GM21786 (cell line): Measurements from ENCODE around the gene CLASP1.

Source experiments
- ATAC-seq: cut with Tn5 transposase; IDR thresholded peaks from one replicate; pipeline ENCODE4 v1.9.1; 2021; ENCODE audit not compliant: unreplicated experiment

CLASP1 gene

DNA sequence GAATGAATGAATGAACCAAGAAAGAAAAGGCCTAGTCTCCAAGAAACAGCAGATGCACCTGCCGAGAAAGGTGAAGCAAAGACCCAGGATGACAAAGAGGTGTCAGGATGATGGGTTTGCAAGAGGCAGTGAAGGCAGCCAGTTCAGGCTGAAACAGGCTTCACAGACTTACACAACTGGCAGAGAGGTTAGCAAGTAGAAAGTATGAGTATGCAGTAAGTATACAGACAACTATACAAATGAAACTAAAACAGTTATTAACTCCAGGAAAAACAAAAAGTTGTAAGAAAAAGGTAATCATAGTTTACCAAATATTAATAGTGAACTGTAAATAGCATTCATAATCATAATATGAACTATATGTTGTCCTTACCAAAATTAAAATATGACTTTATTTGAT lies 138.4 kb downstream of the CLASP1 start:
- no peak for ATAC-seq

DNA sequence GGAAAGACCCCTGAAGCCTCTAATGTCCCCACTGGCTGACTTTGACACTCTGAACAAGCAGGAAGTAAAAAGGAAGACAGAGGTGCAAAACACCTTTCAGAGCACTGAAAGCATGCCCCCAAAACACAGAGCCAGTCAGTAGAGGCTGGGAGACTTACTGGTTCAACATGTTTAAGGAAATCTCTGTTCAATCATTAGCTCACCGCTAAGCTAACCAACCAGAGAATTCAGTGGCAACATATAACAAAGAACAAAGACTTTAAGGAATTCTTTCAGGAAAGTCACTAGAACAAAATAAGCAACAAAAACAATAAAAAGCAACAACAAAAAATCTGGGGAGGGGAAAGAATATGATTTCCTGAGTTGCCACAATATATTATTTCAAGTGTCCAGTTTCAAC lies 142.6 kb downstream of the CLASP1 start:
- no peak for ATAC-seq

DNA sequence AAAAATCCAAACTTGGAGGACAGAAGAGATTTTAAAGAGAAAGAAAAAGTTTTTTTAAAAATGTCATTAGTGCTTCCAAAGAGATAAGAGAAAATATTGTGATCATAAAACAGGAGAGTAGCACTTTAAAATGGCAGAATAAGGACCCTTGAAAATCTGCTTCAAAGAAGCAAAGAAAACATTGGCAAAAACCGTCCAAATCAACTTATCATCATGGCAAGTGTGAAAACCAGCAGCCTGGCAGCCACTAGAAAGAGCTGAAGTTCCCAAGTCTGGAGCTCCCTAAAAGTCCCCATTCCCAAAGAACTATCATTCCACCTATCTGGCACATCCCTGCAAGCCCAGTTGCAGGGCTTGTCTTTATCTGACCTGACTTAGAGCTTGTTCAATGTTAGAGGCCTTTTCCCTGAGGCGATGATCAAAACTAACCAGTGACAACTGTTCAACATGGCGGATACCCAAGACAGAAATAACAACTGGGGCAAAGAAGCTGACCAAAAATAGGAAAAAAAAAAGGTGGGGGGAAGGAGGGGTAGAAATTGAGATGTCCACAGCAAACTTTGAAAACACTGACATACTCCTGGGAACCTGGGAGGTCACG lies 143.2 kb downstream of the CLASP1 start:
- ATAC-seq = no peak

DNA sequence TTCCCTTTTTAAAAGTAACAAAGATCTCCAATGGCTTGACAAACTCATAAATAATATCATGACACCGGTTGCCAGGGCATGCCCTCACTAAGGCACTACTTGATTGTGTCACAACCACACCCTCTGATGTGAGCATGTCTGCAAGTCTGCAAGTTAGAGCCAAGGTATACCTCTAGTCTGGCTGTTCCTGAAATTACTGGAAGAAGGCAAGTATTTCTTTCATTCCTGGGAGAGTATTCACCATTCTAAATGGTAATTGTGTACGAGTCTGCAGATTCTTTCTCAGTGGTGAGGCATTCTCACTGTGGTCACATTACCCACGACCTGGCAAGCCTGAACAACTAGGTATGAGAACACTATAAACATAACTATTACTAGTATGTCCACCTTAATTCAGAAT lies 144.3 kb downstream of the CLASP1 start:
- ATAC-seq = no peak

DNA sequence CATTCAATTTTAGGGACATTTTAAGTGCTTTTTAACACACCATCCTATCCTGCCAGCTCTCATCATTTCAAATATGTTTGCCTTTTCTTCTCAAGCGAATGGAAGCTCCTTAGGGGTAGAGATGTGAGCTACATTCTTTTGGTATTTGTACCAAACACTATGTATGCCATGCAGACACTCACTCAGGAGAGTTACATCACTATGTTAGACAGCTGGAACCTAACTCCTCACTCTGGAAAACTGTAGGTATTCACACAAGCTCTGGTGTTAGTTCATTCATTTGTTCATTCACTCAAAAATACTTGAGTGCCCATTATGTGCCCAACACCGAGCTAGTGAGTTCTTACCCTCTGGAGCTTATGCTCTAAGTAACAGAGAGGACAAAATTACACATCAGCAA lies 144.9 kb downstream of the CLASP1 start:
- ATAC-seq = no peak

DNA sequence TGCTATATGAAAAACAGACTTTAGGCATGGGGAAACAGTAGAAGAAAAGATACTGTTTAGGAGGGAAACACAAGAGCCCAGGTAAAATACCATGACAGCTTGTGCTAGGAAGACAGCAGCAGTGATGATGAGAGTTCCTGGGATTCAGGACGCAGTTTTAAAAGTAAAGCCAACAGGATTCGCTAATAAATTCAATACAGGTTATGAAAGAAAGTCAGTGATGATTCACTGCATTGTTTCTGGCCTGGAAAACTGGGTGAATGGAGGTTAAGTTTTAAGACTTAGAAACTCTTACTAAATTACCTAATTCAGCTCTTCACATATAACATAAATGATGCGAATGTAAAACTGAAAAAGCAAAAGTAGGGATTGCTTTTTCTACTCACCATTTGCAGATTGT lies 146.5 kb downstream of the CLASP1 start:
- ATAC-seq = no peak

DNA sequence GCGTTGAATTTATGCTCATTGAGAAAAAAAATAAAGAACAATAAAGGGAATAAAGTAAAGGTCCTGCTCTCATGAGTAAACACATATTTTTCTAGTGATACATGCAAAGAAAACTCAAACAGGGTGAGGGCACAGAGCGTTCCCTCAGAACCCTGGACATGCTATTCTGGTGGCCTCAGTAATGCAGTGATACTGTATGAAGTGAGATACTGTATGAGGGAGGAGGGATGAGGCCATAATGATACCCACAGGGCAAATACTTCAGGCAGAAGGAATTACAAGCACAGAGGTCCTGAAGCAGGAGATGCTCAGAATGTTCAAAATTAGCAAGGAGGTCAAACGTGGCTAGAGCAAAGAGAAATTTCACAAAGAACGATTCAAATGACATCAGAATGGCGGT lies 147.0 kb downstream of the CLASP1 start:
- no peak for ATAC-seq

DNA sequence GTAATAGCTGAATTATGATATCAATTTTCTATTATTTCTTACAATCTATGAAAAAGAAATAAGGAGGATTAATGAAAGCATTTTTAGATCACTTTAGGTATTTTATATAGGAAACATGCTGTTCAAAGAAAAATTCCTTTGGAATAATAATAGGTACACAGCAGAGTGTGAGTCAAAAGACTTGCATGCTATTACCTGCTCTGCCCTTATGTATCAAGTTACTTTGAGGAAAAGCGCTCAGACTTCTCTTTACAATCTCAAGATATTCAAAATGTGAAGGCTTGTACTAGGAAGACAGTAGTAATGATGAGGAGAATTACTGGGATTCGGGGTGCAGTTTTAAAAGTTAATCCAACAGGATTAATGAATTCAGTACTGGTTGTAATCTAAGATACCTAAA lies 147.7 kb downstream of the CLASP1 start:
- no peak for ATAC-seq

DNA sequence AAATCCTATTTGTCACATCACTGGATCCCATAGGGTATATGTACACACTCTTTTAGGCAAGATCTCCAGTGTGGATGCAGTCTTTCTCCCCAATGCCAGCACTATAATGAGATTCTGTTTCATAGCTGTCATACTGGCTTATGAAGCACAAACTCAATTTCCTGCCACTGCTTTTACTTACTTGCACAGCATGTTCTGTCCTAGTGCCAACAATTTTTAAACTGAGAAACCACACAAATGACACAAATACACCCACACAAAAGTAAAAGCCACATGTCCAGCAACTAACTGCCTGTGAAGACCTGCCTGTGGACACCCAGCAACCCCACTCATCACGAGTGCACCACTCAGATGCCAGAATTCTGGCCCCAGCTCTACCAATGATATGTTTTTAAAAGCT lies 148.2 kb downstream of the CLASP1 start:
- no peak for ATAC-seq

DNA sequence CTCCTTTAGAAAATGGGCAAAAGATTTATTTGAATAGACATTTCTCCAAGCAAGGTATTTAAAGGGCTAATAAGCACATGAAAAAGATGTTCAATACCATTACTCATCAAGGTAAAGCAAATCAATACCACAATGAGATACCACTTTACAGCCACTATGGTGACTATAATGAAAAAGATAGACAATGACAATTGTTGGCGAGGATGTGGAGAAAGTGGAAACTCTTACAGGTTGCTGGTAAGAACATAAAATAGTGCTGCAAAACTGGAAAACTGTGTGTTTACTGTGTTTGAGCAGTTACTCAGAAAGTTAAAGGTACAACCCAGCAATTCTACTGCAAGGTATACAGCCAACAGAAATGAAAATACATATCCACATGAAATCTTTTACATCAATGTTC lies 150.5 kb downstream of the CLASP1 start:
- no peak for ATAC-seq

DNA sequence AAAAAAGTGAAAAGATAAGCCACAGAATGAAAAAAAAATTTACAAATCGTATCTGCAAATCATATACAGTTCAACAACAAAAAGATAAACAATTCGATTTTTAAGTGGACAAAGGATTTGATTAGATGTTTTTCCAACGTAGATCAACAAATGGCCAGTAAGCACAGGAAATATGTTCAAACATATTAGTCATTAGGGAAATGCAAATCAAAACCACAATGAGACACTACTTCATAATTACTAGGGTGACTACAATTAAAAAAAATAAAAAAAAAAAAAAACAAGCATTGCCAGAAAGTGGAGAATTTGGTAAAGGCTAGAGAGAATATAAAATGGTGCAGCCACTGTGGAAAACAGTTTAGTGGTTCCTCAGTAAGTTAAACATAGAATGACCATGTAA lies 156.9 kb downstream of the CLASP1 start:
- ATAC-seq = no peak

DNA sequence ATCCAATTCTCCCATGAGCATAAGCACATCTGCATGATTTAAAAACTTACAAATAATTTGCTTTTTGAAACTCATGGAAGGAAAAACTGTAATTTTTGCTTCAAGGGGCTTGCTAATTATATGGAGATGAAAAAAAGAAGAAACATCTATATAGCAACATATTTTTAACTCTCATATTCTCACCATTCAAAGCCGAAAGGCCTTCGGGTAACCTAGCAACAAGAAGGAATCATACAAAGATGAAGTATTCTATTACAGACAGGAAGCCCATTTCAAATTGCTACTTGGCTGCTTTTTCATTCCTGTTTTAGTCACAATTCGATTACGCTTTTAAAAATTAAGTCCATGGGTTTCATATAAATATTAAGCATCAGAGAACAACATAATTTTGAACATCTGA lies 157.7 kb downstream of the CLASP1 start:
- ATAC-seq = no peak

DNA sequence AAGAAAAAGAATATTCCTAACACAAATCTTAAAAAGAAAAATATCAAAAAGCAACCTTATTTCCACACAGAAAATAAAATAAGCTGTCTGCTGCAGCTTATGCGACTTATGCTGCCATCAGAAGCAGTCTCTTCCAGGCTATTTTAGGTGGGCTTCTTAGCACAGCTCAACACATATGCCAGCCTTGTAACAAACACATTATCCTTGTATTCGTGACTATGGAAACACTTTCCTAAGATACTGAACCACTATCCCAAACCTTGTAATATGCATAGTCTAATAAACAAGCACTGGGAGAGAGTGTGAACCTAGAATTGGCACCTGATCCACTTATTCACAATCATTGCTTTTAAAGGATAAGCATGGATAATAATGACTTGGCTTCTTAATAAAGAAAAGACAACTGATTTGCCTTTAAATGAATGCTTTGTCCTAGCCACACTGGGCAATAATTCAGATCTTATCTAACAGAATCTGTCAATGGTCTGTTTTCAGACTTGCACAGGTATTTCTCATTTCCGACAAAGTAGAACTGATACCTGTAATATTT lies 158.6 kb downstream of the CLASP1 start:
- ATAC-seq = no peak

DNA sequence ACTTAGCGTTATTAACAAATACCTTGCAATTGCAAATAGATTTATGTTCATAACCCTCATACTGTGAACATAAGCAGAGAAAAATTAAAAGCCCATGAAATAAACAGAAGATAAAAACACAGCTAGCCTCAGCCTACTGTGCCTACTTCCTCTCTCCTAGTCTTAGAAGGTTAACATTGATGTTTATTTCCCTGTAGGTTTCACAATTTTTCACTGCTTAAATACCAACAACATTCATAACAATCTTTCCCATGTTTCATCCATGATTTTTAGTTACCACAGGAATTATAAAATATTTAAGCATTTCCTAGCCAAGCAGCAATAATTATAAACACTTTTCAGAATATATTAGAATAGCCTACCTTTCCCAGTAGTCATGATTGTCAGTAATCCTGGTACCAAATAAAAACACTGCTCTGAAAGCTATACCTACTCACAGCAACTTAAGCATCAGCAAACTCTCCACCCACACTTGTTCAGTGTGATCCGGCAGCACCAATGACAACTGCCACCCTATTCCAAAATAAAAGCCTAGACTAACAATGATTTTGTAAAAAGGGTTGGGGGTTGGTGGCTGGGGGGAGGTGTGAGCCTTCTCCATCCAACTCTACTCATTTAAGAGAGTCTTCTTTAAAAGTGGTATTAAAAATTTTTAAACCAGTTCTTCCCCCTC lies 159.2 kb downstream of the CLASP1 start:
- ATAC-seq = no peak

DNA sequence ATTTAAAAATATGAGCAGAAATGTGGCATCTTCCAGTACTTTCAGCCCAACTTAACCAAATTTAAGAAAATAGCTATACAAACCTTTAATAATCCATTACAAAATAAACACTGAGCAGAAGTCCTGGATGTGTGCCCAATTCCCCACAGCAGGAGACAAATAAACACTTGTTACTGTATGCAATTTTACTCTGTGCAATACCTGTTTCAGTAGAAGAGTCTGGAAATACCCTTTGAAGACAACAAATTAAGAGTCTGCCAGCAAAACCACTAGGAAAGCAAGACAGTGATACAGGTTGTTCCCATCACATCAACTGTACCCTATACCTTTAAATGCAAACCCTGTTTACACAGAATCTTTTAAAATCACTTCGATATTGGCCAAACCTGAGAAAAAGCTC lies 160.0 kb downstream of the CLASP1 start:
- peak; percentile 64 for ATAC-seq

DNA sequence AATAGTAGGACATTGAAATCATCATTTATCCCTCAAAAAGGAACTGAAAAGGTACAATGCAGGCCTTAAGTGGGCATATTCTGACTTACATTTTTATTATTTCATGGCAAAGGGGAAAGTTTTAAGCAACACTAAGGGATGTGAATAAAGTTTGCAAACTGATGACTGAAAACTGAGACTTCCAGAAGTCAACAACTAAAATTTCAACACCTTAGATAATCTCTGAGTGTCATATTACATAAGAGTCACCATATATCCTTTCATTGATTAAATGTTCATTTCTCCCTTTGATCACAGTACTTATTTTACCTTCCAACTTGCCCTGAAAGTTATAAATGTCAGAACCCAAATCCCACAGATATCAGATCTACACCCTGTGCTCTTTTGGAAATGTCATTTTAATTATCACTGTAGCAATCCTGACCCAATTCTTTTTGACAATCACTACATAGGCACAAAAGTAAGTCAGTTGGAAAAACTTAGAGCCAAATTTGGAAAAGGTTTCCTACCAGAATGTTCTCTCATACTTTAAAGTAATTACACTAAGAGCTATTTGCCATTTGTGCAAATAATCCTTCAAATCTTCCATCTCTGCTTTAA lies 163.0 kb downstream of the CLASP1 start:
- no peak for ATAC-seq

DNA sequence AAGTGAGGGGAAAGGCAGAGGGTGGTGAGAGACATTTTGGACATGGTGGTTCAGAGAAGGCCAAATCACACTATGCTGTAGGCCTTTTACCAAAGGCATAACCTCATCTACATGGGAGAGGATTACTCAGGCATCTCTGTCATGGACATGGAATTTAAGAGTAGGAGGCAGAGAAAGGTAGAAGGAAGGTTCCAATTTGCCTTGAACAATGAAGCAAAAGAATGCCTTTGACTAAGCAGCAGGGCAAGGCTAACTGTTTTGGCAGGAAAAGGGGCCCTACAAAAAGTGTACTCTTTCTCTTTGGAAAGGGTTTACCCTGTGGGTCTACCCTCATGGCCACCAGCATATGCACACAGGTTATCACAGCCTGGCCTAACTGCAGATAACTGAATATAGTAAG lies 164.2 kb downstream of the CLASP1 start:
- no peak for ATAC-seq

DNA sequence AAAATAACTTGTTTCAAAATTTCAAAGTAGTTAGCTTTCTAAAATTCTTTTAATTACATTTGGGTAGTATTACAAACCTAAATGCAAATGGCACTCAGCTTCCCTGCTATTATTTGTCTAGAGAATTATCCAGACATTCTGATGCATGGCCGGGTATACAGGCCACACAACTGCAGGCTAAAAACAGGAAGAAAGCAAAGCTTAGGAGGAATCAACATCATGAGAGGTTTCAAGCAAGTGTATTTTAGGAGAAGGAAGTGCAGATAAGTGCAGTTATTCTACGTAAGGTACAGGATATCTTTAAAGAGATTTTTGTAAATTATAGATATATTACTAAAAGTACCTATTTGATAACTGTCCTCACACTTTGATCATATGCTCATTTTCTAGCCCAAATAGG lies 165.4 kb downstream of the CLASP1 start:
- ATAC-seq = no peak

DNA sequence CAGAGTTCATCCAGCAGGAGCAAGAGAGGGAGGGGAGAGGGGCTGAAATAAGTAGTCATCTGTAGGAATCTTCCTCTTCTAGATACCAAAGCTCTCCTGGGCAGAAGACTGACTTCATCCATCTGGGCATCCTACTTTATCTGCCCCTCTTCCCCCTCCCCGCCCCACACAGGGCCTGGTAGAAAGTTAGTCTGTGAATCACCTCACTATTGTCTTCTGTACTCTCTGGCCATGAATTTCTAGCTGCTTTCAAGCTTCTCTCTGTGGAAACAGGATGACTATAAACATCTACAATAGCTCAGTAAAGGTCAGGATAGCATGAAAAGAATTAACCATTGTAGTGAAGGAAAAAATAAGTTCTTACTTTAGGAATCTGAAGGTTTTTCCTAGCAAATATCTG lies 166.2 kb downstream of the CLASP1 start:
- ATAC-seq = no peak

DNA sequence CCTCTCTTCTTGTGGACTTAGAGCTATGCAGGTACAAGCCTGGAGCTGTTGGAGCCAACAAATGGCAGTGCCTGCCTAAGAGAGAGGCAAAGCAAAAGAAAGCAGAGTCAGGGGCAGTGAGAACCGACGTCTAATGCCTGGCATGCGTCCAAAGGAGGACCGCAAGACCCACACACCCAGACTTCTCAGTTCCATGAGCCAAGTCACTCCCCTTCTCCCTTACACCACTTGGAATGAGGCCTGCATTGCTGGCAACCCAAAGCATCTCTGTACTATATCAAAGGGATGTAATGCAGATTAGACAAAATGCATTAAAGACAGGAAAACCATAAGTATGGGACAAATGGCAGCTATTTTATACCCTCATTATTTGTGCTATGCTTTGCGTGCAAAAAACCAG lies 168.4 kb downstream of the CLASP1 start:
- ATAC-seq = no peak

DNA sequence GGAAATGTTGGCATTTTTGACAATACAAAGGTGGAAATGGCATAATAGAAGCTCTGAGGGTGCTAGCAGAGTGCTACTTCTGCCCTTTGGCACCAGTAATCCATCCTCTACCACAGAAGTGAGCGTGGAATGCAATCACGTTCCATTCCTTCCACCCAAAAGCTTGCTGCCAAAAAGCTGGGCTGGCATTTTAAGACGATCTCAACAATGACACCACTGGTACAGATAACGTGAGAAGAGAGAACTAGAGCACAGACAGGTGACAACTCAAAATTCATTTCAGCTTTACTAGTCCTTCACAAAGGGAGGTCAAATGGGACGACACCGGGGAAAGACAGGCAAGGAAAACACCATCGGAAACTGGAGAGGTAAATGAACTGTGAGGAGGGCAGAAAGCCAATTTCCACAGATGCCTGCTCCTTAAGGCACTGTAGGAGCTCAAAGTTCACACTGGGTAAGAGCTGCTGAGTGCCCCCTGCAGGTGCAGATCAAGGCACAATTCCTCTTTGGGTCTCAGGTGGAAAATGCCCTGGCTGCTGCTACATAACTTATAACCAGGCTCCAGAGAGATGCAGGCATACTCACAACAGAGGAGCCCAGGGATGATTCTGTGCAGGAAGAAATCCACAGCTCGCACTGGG lies 169.3 kb downstream of the CLASP1 start:
- no peak for ATAC-seq
